Measurements from ENCODE around the gene NUTF2. TPM values are rescaled to one million over a fixed set of nuclear protein-coding genes. Genes with fewer than 3 reads are reported as not detected.

Gene NUTF2
- total and polyA plus RNA-seq, 2 of the 8 experiments (the other 6 are each of a cell fraction or from before 2014, with no cell fraction given), result 219 to 377 TPM

- no peak for FAIRE-seq
- no peak overlapping the region for H2BK120ac ChIP-seq (replicated peaks; ENCODE audit: low read depth, low read length)
- no peak overlapping the region for H2BK12ac ChIP-seq (ENCODE audit: low read depth, low read length)
- DNase-seq (ENCODE audit: low read depth in 1 of 2, low spot score in 2 of 2), result no peak
- no peak overlapping the region for H3K23ac ChIP-seq (ENCODE audit: insufficient read length)
- ChIA-PET CTCF (ENCODE audit: partially characterized antibody) (interaction anchor here (0.9 to 12.2 kb wide), 8 partner anchors 10 to 341 kb away, joined by 3 to 123 read pairs (median 7); partner anchors contain the start of genes CENPT, NRN1L and NUTF2), POLR2A (ENCODE audit: partially characterized antibody) (interaction anchor here (1.8 to 7.0 kb wide), 5 partner anchors 8 to 28 kb away, joined by 6 to 100 read pairs (median 8); partner anchors contain the start of genes CENPT and NUTF2)
- H3K79me2 ChIP-seq (ENCODE audit: control insufficient read depth in 1 of 2, insufficient read depth in 2 of 2, low read length in 2 of 2), result peaks cover 18 to 70% of the 10 kb centered on the region in 2 experiments
- H3K23me2 ChIP-seq (ENCODE audit: low read depth, low read length), result no peaks in the 10 kb centered on the region
- no peak overlapping the region for H4K91ac ChIP-seq (replicated peaks; ENCODE audit: insufficient read length, low read length)
- H3K4me3 ChIP-seq (ENCODE audit: extremely low read depth in 1 of 4, insufficient read depth in 2 of 4, low read depth in 3 of 4, low read length in 4 of 4), result no peak overlapping the region
- H2BK15ac ChIP-seq (ENCODE audit: low read length), result no peak overlapping the region
- peaks cover 5 to 29% (median 7%) of the 10 kb centered on the region in 4 experiments; a peak in 6 of 8 replicates for H3K36me3 ChIP-seq (ENCODE audit: control insufficient read depth in 2 of 4, insufficient read depth in 4 of 4, low read length in 3 of 4)
- H3K4me1 ChIP-seq (replicated peaks in 1 of 4; ENCODE audit: control insufficient read depth in 3 of 4, insufficient read depth in 4 of 4, low read length in 3 of 4), result peaks cover 8 to 18% (median 9%) of the 10 kb centered on the region in 4 experiments
- no peak overlapping the region for H2BK20ac ChIP-seq (ENCODE audit: low read length)
- no peak overlapping the region for H3K4ac ChIP-seq (replicated peaks; ENCODE audit: insufficient read length, low read depth, low read length)
- H3K18ac ChIP-seq (ENCODE audit: extremely low read depth, low read length), result no peak overlapping the region
- no peak overlapping the region for H2AK5ac ChIP-seq (ENCODE audit: low read depth, low read length)
- no peak overlapping the region for H3K4me2 ChIP-seq (ENCODE audit: insufficient read depth in 1 of 2, low read depth in 2 of 2, low read length in 2 of 2)
- no peaks in the 10 kb centered on the region for H3K9me3 ChIP-seq (ENCODE audit: insufficient read depth in 2 of 2, low read depth in 1 of 2, low read length in 1 of 2)
- TF ChIP-seq NRF1 (IDR thresholded peaks at IDR 0.05; ENCODE audit: low read depth, low read length) (no peak), RBBP5 (IDR thresholded peaks at IDR 0.05; ENCODE audit: borderline replicate concordance, low read depth, low read length) (no peak)
- WGBS, 2 experiments (ENCODE audit: extremely low coverage in 1 of 2, insufficient coverage in 1 of 2, insufficient read length in 1 of 2, insufficient replicate concordance in 2 of 2, low coverage in 1 of 2, low lambda C conversion rate in 2 of 2, missing lambda C conversion rate in 1 of 2), result 93% methylated on average over 6 of the region's 6 CpGs; no CpG with 5 or more reads in 1 of the 2 experiments
- peaks cover 30 to 51% of the 10 kb centered on the region in 2 experiments for H4K20me1 ChIP-seq (replicated peaks in 1 of 2; ENCODE audit: control insufficient read depth in 1 of 2, insufficient read depth in 2 of 2, low read length in 2 of 2)
- H2BK5ac ChIP-seq (ENCODE audit: low read depth, low read length), result no peak overlapping the region
- H4K8ac ChIP-seq (ENCODE audit: extremely low read depth, insufficient read depth, low read length), result no peak overlapping the region
- no peak overlapping the region for H2AFZ ChIP-seq (ENCODE audit: low read length)
- H3K27ac ChIP-seq (ENCODE audit: low read depth, low read length), result no peak overlapping the region
- H3K14ac ChIP-seq (ENCODE audit: insufficient read length), result no peak overlapping the region
- H3K9ac ChIP-seq (replicated peaks in 1 of 4; ENCODE audit: extremely low read depth in 1 of 4, low read depth in 3 of 4, low read length in 3 of 4), result peak overlapping the region in 1 of 4 experiments; percentile 5; a peak in 2 of 7 replicates
- H3K56ac ChIP-seq (replicated peaks; ENCODE audit: insufficient read length, low read depth, low read length), result no peak overlapping the region
- no peaks in the 10 kb centered on the region for H3K27me3 ChIP-seq (replicated peaks in 1 of 4; ENCODE audit: control insufficient read depth in 3 of 4, extremely low read depth in 1 of 4, insufficient read depth in 3 of 4, low read length in 3 of 4)
- H3K79me1 ChIP-seq (ENCODE audit: low read depth, low read length), result peaks cover 46% of the 10 kb centered on the region
- no peak overlapping the region for H4K5ac ChIP-seq (ENCODE audit: insufficient read length, low read depth, low read length)
These were observed 15.1 kb downstream of the NUTF2 start for GRCh38 chr16:67861877-67862276.
